Measurements from ENCODE around the gene CLEC16A.
A peak's percentile ranks its signal among the peaks of the same experiment; 100 is the strongest.

CLEC16A gene

GRCh38 chr16:11064851-11065250 lies 120.5 kb downstream of the CLEC16A start:
- DNase-seq: no peak

DNA sequence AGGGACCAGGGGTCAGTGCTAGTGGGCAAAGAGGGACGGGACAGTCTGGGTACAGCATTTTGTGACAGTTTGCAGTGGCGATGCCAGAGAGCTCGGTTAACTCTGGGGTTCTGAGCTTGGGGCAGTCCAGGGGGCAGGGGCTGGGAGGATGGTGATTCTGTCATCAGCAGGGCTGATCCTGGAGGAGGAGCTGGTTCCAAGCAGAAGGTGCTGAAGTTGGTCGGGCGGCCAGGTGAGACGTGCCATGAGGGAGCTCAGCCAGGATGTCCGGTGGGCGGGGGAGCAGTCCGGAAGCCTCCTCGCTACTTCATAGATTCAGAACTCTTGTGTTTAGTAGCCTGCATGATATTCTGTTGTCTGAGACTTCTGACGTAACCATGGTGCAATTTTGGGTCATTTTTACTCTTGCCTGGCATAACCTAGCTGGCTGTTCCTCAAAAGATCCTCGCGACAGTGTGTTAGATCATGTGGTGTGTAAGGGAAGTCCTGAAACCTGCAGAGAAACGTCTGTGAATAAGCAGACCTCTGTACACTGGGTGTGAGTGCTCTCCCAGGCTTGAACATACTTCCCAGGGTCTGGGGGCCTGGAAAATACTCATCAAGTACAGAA lies 122.0 kb downstream of the CLEC16A start:
- DNase-seq: no peak

- DNase-seq: no peak
Measured at GRCh38 chr16:11067266-11067665, 122.9 kb downstream of the CLEC16A start.

DNA sequence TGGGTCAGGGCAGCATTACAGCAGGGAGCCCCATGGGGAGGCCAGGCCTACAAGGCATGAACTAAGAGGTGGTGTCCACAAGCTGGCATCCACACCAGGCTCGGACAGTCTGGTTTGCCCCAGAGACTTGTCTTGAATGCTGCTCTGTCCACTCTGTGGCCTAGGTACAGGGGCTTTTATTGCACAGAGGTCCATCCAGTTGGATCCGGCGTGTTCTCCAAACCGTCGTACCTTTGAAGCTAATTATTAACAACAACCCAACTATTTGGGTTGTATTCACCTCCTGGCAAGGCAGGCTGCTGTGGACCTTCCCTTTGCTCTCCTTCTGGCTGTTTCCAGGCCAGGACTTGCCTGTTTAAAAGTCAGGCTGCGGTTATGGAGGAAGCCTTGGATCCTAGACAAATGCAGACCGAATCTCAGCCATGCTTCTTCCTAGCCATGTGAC lies 123.4 kb downstream of the CLEC16A start:
- no peak for DNase-seq

DNA sequence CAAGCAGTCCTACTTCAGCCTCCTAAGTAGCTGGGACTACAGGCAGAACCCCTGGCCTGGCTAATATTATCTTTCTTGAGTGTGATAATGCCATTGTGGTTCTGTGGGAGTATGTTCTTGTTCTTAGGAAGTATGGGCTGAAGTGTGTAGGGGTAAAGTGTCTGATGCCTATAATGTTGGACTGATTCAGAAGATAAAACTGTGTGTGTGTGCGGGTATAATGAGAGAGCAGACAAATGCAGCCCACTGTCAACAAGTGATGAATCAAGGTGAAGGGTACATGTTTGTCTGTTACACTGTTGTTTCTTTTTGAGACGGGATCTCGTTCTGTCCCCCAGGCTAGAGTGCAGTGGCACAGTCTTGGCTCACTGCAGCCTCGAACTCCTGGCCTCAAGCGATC lies 127.5 kb downstream of the CLEC16A start:
- DNase-seq: no peak

DNA sequence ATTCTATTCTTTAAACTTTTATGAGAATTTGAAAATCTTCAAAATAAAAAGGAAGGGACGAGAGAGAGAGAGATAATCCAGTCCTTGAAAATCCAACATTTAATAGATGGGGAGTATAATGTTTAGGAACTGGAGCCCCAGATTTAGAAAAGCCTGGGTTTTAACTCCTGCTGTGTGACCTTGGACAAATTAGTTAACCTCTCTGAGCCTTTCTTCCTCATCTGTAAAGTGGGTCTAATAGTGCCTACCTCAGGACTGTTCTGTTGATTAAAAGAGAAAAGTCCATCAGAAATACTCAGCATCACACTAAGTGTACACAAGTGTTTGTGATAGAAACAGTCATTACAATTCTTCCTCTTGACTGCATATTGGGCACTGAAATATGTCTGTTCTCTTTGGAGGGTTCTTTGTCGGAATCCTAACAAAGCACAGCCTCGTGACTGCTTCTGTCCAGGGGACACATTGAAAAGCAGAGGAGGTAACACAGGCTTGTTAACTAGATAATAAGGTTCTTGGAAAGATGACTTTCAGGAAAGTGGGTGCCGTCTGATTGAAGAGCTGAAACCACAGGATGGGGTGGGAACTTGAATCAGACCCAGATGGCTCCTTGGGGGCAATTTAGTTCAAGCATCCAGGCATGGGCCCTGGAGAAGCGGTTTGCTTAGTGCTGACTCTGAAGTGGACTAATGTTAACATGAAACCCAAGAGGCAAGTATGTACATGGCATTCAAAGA lies 128.2 kb downstream of the CLEC16A start:
- no peak for DNase-seq

DNA sequence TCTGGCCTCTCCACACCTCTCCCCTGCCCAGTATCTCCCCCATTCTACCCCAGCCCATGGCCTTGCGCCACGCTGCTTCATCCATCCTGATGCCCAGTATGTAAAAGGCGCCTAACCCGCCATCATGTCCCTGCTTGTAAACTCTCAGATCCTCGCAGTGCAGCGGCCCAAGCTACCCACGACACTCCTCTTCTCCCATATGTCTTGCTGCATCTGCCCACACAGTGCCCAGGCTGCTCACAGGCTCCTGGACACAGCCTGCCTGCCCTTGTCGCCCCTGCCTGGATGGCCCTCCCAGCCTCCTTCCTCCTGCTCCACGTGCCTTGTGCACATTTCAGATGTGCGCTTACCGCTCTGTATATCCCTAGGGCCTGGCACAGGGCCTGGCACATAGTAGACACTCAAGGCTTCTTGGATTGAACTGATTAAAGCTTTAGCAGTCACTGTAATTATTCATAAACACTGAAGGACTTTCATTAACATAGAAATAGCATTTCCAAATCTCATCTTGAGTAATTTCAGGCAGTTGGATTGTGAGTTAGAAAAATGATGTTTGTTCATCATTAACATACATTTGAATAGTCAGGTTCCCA lies 129.1 kb downstream of the CLEC16A start:
- DNase-seq: no peak

DNA sequence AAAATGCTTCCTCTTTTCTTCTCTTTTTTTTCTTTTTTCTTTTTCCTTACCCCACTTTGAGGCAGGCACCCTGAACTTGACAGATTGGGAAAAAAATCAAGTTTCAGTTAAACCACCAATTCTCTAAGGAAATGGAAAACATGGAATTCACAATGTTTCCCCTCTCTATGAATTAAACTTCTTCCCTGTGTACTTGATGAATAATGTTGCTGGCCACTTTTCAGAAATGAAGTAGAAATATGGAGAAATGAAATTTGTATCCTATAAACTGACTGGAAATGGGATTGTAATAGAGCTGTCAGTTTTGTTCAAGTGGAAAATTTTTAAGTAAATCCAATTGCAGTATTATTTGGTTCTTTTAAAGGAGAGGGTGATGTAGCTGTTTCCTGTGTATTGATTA lies 129.8 kb downstream of the CLEC16A start:
- no peak for DNase-seq

DNA sequence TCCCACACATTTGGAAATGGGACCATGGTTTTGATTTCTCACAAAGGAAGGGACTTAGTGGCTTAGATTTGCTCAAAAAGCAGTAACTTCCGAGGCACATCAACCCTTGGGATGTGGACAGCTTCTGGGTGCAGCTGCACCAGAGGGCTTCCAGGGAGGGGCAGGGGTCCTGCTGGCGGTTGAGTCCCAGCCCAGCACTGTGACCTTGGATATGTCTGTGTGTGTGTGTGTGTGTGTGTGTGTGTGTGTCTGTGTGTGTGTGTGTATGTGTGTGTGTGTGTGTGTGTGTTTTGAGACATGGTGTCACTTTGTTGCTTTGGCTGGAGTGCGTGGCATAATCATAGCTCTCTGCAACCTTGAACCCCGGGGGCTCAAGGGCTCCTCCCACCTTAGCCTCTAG lies 130.8 kb downstream of the CLEC16A start:
- DNase-seq: no peak

DNA sequence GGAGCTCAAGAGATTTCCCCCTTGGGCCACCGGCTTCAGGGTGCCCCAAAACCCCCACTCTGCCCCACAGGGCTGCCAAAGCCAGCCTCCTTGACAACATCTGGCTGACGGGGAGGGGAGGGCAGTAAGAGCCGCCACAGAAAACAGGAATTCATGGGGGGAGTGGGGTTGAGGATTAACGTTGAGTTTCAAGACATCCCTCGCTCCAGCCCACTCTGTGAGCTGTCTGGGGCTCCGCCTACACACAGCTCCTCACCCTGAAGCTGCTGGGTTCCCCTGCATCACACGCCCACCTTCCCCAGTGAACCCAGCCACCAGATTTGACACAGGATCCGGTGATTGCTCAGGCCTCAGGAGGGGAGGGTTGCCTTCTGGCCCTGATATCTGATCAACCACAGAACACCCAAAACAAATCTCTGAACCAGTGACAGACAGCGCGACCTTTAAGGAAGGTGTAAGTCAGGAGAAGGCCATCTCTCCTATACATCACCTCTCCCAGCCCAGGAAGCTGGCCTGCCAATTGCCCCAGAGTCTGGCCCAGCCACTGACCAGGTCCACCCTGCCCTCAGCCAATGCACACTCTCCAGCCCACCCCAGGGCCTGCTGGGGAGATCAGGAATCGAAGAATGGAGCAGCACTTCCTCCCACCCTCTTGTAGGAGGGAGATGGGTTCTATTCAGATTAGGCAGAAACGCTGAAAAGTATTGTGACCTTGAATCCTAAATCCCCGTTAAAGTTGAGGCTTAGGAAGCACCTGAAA lies 132.1 kb downstream of the CLEC16A start:
- peak; percentile 87 for DNase-seq

DNA sequence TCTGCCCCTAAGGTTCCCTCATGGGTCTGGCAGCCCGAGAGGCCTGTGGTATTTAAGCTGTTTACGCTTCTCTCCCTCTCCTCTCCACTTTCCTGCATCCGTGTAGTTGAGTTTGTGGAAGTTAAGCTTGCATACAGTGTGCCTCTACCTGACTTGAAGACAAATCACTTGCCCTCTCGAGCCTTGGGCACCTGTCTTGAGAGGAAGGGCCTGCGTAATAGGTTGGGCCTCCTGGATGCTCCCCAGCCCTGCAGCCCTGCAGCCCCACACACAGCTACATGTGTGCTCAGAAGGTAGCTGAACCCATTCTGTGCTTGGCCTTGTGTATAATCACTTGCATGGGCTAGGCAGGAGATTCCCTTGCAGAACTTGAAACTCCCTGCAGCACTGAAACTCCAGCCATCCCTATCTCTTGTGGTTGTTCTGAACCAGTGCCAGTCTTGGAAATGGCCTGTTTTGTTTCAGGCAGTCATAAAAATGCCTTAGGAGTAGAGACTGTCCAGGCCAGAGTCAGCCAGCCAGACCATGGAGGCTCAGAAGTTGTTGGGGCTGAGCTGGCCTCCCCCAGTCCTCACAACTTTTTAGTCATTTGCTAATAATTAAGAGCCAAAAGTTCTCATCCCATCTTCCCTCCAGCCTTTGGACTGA lies 134.6 kb downstream of the CLEC16A start:
- DNase-seq: no peak

DNA sequence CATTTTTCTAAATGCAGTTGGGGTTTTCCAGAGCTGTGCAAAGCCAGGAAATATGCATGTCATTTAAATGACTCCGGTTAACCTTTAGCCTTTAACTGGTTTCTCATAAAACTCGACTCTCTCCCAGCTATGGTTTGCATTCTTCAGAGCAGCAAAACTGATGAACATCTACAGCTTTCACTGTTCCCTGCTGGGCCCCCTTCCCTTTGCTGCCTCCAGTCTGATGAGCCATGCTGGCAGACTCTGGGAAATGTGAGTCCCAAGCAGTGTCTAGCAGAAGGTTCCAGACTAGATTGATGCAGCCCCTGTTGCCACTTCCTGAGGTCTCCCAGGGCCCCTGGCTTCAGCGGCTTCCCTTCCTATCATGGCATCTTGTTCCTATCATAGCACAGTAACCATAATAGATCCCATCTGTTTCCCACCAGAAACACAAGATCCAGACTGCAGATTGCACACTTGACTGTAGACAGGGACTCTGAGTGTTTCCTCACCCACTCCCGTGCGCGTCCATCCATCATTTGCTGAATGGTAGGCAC lies 135.4 kb downstream of the CLEC16A start:
- DNase-seq: no peak

GRCh38 chr16:11080327-11080967 lies 136.1 kb downstream of the CLEC16A start:
- DNase-seq: no peak

DNA sequence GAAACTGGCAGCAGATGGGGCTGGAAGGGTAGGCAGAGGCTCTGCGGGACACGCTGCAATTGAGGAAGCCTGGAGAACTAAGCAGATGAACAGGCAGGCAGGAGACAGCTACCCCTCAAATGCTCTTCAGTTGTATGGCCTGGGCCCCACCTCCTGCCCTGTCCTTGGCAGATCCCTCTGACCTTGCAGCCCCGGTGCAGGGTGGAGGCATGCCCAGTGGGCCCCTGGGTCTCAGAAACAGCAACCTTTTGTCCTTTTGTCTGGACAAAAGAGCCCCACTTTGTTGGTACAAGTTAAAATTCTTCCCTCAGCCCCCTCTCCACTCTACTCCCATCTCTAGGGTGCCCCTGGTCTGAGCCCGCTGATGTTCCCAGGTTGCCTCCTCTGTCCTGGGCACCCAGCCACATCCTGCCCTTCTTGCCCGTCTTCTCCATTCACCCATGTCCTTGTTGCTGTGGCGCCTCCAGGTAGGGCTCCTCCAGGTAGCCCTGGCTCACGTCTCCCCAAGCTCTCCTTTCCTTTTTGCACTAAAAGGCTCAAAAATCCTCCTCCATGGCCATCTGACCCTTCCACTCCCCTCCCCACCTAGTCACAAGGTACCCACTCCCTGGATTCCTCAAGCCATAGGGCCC lies 136.8 kb downstream of the CLEC16A start:
- no peak for DNase-seq

DNA sequence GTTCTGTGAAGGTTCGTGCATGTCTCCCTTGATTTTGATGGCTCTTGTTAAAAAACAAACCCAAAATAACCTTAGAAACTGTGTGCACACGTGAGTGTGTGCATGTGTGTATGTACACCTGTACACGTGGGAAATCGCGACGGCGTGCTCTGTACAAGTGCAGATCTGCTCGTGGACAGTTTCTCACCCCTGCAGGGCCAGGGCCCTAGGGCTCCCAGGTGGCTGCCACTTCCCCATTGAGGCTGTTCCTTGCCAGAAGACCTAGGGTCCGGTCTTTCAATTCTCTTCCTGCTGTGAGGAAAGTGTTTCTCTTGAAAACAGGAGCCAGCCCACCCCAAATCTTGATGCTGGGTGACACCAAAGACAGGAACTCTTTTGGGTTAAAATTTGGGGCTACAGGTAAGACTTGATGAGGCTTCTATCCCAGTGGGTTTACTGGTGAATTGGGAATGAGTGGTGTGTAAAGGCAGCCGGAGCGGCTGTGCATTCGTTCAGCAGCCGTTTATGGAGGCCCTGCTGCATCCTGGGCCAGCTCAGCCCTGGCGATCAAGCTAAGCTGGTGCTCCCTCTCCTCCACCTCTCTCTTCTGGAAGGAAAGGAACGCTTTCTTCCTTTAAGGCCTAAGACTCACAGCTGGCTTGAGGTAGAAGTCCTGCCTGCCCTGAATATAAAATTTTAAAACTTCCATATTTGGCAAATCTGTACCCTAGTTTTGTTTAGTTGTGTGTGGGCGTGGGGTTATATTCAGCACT lies 137.9 kb downstream of the CLEC16A start:
- DNase-seq: no peak

GRCh38 chr16:11082860-11083388 lies 138.6 kb downstream of the CLEC16A start:
- DNase-seq: no peak

- no peak for DNase-seq
Measured at GRCh38 chr16:11084484-11084875, 140.1 kb downstream of the CLEC16A start.

DNA sequence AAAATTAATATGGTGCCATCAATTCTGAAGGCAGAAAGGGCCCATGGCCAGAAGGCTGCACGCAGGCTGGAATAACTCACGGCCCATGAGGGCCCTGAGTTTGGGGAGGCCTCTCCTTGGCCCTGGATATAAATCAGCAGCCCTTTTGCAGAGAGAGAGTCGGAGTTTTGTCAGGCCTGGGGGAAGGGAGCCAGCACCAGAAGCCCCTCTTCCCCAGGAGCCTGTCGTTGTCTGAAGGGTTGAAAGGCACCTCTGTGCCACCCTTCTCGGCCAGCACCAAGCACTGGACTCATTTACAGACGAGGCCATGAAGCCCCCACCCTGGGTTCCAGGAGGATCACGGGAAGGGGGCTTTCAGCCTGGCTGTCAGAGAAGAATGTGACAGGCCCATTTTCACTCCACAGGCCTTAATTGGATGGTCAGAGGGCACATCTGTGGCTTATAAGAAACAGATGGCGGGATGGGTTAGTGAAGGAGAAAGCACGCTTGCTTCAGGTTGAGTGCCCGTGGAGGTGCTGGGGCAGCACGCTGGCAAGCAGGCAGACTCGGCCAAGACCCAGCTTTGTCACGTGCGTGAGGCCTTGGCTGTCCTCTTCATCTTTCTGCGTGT lies 140.6 kb downstream of the CLEC16A start:
- DNase-seq: no peak

DNA sequence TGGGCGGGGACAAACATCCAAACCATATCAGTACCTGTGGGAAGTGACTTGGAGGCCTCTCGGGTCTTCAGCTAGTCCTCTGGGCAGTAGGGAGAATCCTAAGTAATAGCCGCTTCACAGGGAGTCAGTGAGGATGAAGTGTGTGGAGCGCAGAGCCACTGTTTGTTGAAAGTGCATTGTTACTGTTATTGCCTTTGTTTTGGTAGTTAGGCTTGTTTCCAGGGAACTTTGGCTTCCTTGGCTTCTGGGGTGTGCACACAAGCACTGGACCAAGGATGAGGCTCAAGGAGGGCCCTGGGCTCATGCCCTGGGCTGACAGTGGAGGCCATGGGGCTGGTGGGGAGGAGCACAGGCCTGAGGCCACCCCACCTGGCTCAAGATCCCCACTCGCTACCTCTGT lies 141.6 kb downstream of the CLEC16A start:
- no peak for DNase-seq

DNA sequence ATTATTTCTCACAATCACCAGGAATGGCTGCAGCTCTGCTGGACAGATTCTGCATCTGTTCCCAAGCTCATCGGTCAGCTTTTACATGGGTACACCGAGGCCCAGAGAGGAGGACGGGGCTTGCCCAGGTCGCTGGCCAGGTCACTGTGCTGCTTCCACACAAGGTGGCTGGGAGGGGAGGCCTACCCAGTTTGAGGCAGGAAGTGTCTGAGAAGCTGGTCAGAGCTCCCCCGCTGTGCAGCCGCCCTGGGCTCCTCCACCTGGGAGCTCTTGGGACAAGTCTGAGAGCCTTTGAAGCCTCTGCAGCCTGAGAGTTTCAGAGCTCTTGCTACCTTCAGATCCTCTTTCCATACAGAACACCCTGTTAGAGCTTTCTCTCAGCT lies 143.3 kb downstream of the CLEC16A start:
- peak; percentile 40 for DNase-seq
